ENCODE data around the gene SCN7A.

The SCN7A gene

GRCh38 chr2:166434491-166434890 is 59.6 kb downstream of the SCN7A start:
- Histone ChIP-seq H3K27ac (ENCODE audit: low read length) (no peak overlapping the region), H3K27me3 (ENCODE audit: low read depth, low read length) (no peaks in the 10 kb centered on the region), H3K4me1 (ENCODE audit: low read length) (peaks cover 4% of the 10 kb centered on the region; the same call in 1 of the 2 replicates), H3K4me2 (ENCODE audit: low read length) (no peak overlapping the region), H4K20me1 (ENCODE audit: insufficient read depth, low read length) (no peaks in the 10 kb centered on the region), H3K9me3 (ENCODE audit: insufficient read depth, low read length) (no peaks in the 10 kb centered on the region), H3K79me2 (ENCODE audit: low read length) (no peaks in the 10 kb centered on the region), H3K9ac (ENCODE audit: low read length) (no peak overlapping the region), H3K4me3 (ENCODE audit: low read length) (no peak overlapping the region), H2AFZ (ENCODE audit: low read depth, low read length) (no peak overlapping the region), H3K36me3 (replicated peaks; ENCODE audit: low read depth, low read length) (no peaks in the 10 kb centered on the region)
- no peak for TF ChIP-seq EZH2phosphoT487 (IDR thresholded peaks at IDR 0.05; ENCODE audit: low read depth)
- TF ChIP-seq, protein P1, sequence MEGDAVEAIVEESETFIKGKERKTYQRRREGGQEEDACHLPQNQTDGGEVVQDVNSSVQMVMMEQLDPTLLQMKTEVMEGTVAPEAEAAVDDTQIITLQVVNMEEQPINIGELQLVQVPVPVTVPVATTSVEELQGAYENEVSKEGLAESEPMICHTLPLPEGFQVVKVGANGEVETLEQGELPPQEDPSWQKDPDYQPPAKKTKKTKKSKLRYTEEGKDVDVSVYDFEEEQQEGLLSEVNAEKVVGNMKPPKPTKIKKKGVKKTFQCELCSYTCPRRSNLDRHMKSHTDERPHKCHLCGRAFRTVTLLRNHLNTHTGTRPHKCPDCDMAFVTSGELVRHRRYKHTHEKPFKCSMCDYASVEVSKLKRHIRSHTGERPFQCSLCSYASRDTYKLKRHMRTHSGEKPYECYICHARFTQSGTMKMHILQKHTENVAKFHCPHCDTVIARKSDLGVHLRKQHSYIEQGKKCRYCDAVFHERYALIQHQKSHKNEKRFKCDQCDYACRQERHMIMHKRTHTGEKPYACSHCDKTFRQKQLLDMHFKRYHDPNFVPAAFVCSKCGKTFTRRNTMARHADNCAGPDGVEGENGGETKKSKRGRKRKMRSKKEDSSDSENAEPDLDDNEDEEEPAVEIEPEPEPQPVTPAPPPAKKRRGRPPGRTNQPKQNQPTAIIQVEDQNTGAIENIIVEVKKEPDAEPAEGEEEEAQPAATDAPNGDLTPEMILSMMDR (IDR thresholded peaks at IDR 0.05; ENCODE audit: low read depth, low read length) = no peak

- H3K9me3 ChIP-seq (ENCODE audit: insufficient read depth, low read length) = no peaks in the 10 kb centered on the region
- no peak overlapping the region for H2AFZ ChIP-seq (ENCODE audit: low read depth, low read length)
- no peaks in the 10 kb centered on the region for H3K79me2 ChIP-seq (ENCODE audit: low read length)
- TF ChIP-seq, protein P1 (IDR thresholded peaks at IDR 0.05; ENCODE audit: low read depth, low read length) = no peak
- no peak for TF ChIP-seq EZH2phosphoT487 (IDR thresholded peaks at IDR 0.05; ENCODE audit: low read depth)
- no peak overlapping the region for H3K4me3 ChIP-seq (ENCODE audit: low read length)
- no peak overlapping the region for H3K4me2 ChIP-seq (ENCODE audit: low read length)
- no peaks in the 10 kb centered on the region for H4K20me1 ChIP-seq (ENCODE audit: insufficient read depth, low read length)
- no peak overlapping the region for H3K27ac ChIP-seq (ENCODE audit: low read length)
- H3K27me3 ChIP-seq (ENCODE audit: low read depth, low read length) = no peaks in the 10 kb centered on the region
- H3K36me3 ChIP-seq (replicated peaks; ENCODE audit: low read depth, low read length) = no peaks in the 10 kb centered on the region
- H3K4me1 ChIP-seq (ENCODE audit: low read length) = peaks cover 4% of the 10 kb centered on the region; the same call in 1 of the 2 replicates
- H3K9ac ChIP-seq (ENCODE audit: low read length) = no peak overlapping the region
Measured at GRCh38 chr2:166433457-166433856, 60.6 kb downstream of the SCN7A start.

GRCh38 chr2:166432331-166432730 is 61.7 kb downstream of the SCN7A start:
- no peak overlapping the region for H3K4me2 ChIP-seq (ENCODE audit: low read length)
- H3K27ac ChIP-seq (ENCODE audit: low read length) = no peak overlapping the region
- no peak overlapping the region for H3K9ac ChIP-seq (ENCODE audit: low read length)
- H3K27me3 ChIP-seq (ENCODE audit: low read depth, low read length) = no peaks in the 10 kb centered on the region
- H3K4me3 ChIP-seq (ENCODE audit: low read length) = no peak overlapping the region
- no peaks in the 10 kb centered on the region for H3K79me2 ChIP-seq (ENCODE audit: low read length)
- H3K4me1 ChIP-seq (ENCODE audit: low read length) = peaks cover 4% of the 10 kb centered on the region; the same call in 1 of the 2 replicates
- H3K9me3 ChIP-seq (ENCODE audit: insufficient read depth, low read length) = no peaks in the 10 kb centered on the region
- no peak overlapping the region for H2AFZ ChIP-seq (ENCODE audit: low read depth, low read length)
- H4K20me1 ChIP-seq (ENCODE audit: insufficient read depth, low read length) = no peaks in the 10 kb centered on the region
- H3K36me3 ChIP-seq (replicated peaks; ENCODE audit: low read depth, low read length) = no peaks in the 10 kb centered on the region
- TF ChIP-seq, protein P1 (IDR thresholded peaks at IDR 0.05; ENCODE audit: low read depth, low read length) = no peak
- TF ChIP-seq EZH2phosphoT487 (IDR thresholded peaks at IDR 0.05; ENCODE audit: low read depth) = no peak

DNA sequence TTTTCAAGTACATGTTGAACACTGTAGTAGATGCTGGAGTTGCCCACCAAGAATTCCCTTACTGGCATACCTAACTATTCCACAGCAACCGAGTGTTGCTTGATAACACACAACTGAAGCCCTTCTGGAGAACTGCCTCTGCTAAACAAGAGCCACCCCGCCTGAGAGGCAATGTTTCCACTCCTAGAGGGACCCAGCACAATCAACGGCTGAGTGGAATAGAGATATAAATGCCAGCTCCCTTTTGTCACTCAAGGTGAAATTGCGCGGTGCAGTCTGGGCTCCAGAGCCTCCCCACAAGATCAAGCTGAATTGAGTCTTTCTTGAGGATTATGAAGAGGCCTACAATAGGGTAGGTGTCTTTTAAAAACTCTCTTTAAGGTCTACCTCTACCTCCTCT is 69.2 kb downstream of the SCN7A start:
- Histone ChIP-seq H4K20me1 (ENCODE audit: insufficient read depth, low read length) (no peaks in the 10 kb centered on the region), H3K27me3 (ENCODE audit: low read depth, low read length) (no peaks in the 10 kb centered on the region), H3K4me1 (ENCODE audit: low read length) (0 out of 2 replicates have a peak, but pooled peaks cover 4% of the 10 kb centered on the region), H3K4me2 (ENCODE audit: low read length) (no peak overlapping the region), H2AFZ (ENCODE audit: low read depth, low read length) (no peak overlapping the region), H3K9ac (ENCODE audit: low read length) (no peak overlapping the region), H3K4me3 (ENCODE audit: low read length) (no peak overlapping the region), H3K36me3 (replicated peaks; ENCODE audit: low read depth, low read length) (no peaks in the 10 kb centered on the region), H3K9me3 (ENCODE audit: insufficient read depth, low read length) (no peaks in the 10 kb centered on the region), H3K27ac (ENCODE audit: low read length) (no peak overlapping the region), H3K79me2 (ENCODE audit: low read length) (no peaks in the 10 kb centered on the region)
- no peak for TF ChIP-seq EZH2phosphoT487 (IDR thresholded peaks at IDR 0.05; ENCODE audit: low read depth)
- TF ChIP-seq, protein P1 (IDR thresholded peaks at IDR 0.05; ENCODE audit: low read depth, low read length) = no peak

Measured in OCI-LY3 (cell line).